HG02798 (cell line): ENCODE measurements around the gene STK10.
A peak's percentile ranks its signal among the peaks of the same experiment; 100 is the strongest.
"Not testable (repeated sequence)": the region's sequence is repeated elsewhere in the genome, so short reads cannot be mapped to it uniquely, and the experiment has no call there.

Experiments used
- ATAC-seq: cut with Tn5 transposase; IDR thresholded peaks from one replicate; pipeline ENCODE4 v1.9.1; 2021; ENCODE audit warnings: mild to moderate bottlenecking; ENCODE audit not compliant: unreplicated experiment, poor library complexity

Gene STK10

GRCh38 chr5:172188033-172188892 lies at the start of gene STK10:
Gene STK10, minus strand, starts transcription at chr5:172188224. Its CDS starts 182 bp downstream, at chr5:172188042.
- peak; percentile 83 for ATAC-seq

GRCh38 chr5:172235827-172236736 lies 48.1 kb upstream of the STK10 start:
- ATAC-seq: no peak

- ATAC-seq: peak; percentile 71
Measured at GRCh38 chr5:172235132-172235780, 47.2 kb upstream of the STK10 start.

DNA sequence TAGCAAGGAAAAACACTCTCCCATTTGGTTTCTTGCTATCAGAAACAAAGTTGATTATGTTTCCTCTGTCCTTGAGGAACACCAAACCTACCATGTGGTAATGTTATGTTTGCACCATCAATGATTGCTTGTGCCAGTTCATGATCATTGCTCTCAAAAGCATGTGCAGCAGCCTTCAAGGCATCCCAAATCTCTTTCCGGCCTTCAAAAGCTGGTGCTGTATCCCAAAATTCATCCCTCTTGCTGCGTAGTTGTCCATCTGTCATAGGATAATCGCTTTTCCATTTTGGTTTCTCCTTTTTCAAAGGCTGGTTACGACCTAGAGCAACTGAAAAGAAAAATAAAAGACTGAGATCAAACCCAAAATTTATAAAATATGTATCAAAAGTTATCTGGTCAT lies 46.0 kb upstream of the STK10 start:
- ATAC-seq: no peak

GRCh38 chr5:172229904-172230303 lies 41.9 kb upstream of the STK10 start:
- ATAC-seq: no peak

- ATAC-seq: no peak
Measured at GRCh38 chr5:172224996-172225395, 37.0 kb upstream of the STK10 start.

- peak; percentile 82 for ATAC-seq
Measured at GRCh38 chr5:172223901-172224873, 36.2 kb upstream of the STK10 start.

- ATAC-seq: no peak
Measured at GRCh38 chr5:172219296-172219695, 31.3 kb upstream of the STK10 start.

- no peak for ATAC-seq
Measured at GRCh38 chr5:172216345-172216744, 28.3 kb upstream of the STK10 start.

DNA sequence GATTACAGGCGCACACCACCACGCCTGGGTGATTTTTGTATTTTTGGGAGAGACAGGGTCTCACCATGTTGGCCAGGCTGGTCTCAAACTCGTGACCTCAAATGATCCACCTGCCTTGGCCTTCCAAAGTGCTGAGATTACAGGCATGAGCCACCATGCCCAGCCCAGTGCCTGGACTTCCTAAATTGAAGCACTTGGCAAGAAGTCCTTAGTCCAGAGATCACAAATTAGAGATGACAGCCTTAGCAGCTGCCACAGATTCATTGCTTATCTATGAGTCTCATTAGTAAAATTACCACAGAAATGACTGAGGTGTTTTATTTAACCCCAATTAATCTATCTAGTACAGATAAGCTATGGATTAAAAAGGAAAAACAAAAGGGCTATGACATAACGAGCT lies 25.1 kb upstream of the STK10 start:
- no peak for ATAC-seq

DNA sequence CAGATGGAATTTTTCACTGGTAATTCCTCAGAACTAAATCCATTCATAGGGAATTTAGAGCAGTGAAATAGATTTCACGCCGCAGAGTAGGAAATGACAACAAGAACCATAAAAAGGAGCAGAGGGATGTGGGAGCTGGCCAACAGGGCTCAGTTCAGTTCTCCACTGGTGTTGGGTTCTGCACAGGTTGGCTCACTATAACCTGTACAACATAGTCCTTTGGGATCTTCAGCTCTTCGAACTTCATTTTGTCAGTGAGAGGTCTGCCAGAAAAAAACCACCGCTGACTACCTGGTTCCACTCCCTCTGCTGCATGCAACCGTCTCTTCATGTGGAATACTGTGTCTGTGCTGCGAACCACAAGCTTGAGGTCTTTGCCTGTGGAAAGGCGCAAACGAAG lies 23.7 kb upstream of the STK10 start:
- no peak for ATAC-seq

GRCh38 chr5:172209714-172210113 lies 21.7 kb upstream of the STK10 start:
- no peak for ATAC-seq

GRCh38 chr5:172207511-172207910 lies 19.5 kb upstream of the STK10 start:
- ATAC-seq: no peak

DNA sequence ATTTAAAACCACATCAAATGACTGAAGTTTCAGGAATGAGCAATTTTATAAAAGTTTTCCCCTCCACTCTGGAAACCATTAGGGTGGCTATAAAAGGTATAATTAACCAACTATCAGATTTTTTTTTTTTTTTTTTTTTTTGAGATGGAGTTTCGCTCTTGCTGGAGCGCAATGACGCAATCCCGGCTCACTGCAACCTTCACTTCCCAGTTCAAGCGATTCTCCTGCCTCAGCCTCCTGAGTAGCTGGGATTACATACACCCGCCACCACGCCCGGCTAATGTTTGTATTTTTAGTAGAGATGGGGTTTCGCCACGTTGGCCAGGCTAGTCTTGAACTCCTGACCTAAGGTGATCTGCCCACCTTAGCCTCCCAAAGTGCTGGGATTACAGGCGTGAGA lies 18.0 kb upstream of the STK10 start:
- not testable (repeated sequence) for ATAC-seq

GRCh38 chr5:172200476-172200875 lies 12.5 kb upstream of the STK10 start:
- ATAC-seq: no peak

GRCh38 chr5:172199446-172199845 lies 11.4 kb upstream of the STK10 start:
- ATAC-seq: no peak

DNA sequence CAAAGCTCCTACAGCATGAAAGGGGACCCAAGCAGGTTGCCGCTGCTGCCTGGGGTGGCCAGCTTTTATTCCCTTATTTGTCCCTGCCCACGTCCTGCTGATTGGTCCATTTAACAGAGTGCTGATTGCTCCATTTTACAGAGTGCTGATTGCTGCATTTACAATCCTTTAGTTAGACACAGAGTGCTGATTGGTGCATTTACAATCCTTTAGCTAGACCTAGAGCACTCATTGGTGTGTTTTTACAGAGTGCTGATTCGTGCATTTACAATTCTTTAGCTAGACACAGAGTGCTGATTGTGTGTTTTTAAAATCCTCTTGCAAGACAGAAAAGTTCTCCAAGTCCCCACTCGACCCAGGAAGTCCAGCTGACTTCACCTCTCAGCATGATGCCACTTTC lies 9.8 kb upstream of the STK10 start:
- ATAC-seq: not testable (repeated sequence)

- ATAC-seq: no peak
Measured at GRCh38 chr5:172194985-172195774, 7.2 kb upstream of the STK10 start.

DNA sequence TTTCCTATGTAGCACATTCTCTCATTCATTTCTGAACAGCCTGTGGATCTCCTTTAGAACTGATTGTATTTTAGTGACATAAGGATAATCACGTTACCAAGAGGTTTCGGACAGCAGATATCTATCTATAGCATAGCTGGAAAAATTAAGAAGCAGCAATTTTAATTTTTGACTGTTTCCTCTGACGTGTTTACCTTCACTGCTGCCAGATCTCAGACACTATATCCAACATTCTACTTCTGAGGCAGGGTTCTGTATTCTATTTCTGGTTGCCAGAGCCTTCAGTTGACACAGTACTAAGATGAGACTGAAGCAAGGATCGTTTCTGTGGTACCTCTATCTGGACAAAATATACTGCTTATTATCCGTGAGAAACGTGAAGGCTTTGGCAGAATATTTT lies 5.8 kb upstream of the STK10 start, which contains the start of gene EFCAB9:
Gene EFCAB9, plus strand, starts transcription at position 301 of the 400 bp plus-strand sequence. Its CDS starts 1 bp downstream, at position 302.
- no peak for ATAC-seq
